ENCODE data around the gene SELENON. TPM values are rescaled to one million over a fixed set of nuclear protein-coding genes. Genes with fewer than 3 reads are reported as not detected.

The SELENON gene
- total RNA-seq, 3 donors from 2014 or later = 16.6 to 39.0 (median 22.1) TPM

GRCh38 chr1:25806418-25806817, 6.4 kb downstream of the SELENON start:
- Histone ChIP-seq H3K4me1 (peaks cover 6 to 16% of the 10 kb centered on the region in 2 donors), H3K27ac (peak overlapping the region; percentile 78 to 91), H3K4me3 (no peak overlapping the region), H3K27me3 (no peaks in the 10 kb centered on the region), H3K36me3 (no peaks in the 10 kb centered on the region), H3K9me3 (no peaks in the 10 kb centered on the region)
- DNase-seq (ENCODE audit: low spot score in 2 of 2) = no peak
- intact Hi-C loops (cut with DNase I; ENCODE audit: low total_unique reads) = loop anchor here (10.0 kb wide), 1 partner anchor 192 kb away; the partner anchor contains the start of gene MAN1C1
- no peak for TF ChIP-seq CTCF (IDR thresholded peaks at IDR 0.05)
- TF ChIP-seq POLR2AphosphoS5 (IDR thresholded peaks at IDR 0.05) = no peak
- TF ChIP-seq POLR2A (IDR thresholded peaks at IDR 0.05) = no peak

- Histone ChIP-seq H3K27me3 (no peaks in the 10 kb centered on the region), H3K4me1 (peaks cover 4 to 16% of the 10 kb centered on the region in 2 donors), H3K9me3 (no peaks in the 10 kb centered on the region), H3K4me3 (peak overlapping the region in 1 of 3 donors; percentile 15), H3K36me3 (no peaks in the 10 kb centered on the region), H3K27ac (peak overlapping the region; percentile 25 to 68)
- no peak for DNase-seq (ENCODE audit: low spot score in 2 of 2)
- intact Hi-C loops (cut with DNase I; ENCODE audit: low total_unique reads) = loop anchor here (10.0 kb wide), 1 partner anchor 193 kb away; the partner anchor contains the start of gene MAN1C1
- TF ChIP-seq CTCF (IDR thresholded peaks at IDR 0.05) = no peak
- no peak for TF ChIP-seq POLR2AphosphoS5 (IDR thresholded peaks at IDR 0.05)
- TF ChIP-seq POLR2A (IDR thresholded peaks at IDR 0.05) = no peak
Observed at GRCh38 chr1:25807480-25808390, 7.7 kb downstream of the SELENON start.

- H3K27ac ChIP-seq = peak overlapping the region; percentile 68 to 76
- H3K27me3 ChIP-seq = no peaks in the 10 kb centered on the region
- H3K4me1 ChIP-seq = peaks cover 4 to 16% of the 10 kb centered on the region in 2 donors
- no peak for DNase-seq (ENCODE audit: low spot score in 2 of 2)
- TF ChIP-seq POLR2AphosphoS5 (IDR thresholded peaks at IDR 0.05) = no peak
- TF ChIP-seq POLR2A (IDR thresholded peaks at IDR 0.05) = no peak
- H3K9me3 ChIP-seq = no peaks in the 10 kb centered on the region
- intact Hi-C loops (cut with DNase I; ENCODE audit: low total_unique reads) = loop anchor here (10.0 kb wide), 1 partner anchor 194 kb away; the partner anchor contains the start of gene MAN1C1
- no peaks in the 10 kb centered on the region for H3K36me3 ChIP-seq
- no peak overlapping the region for H3K4me3 ChIP-seq
Observed at GRCh38 chr1:25808481-25809244, 8.7 kb downstream of the SELENON start.

- Histone ChIP-seq H3K9me3 (no peaks in the 10 kb centered on the region), H3K4me3 (no peak overlapping the region), H3K27me3 (no peaks in the 10 kb centered on the region), H3K36me3 (no peaks in the 10 kb centered on the region), H3K27ac (peak overlapping the region; percentile 68 to 76), H3K4me1 (peaks cover 4 to 16% of the 10 kb centered on the region in 2 donors)
- DNase-seq (ENCODE audit: low spot score in 2 of 2) = peak in 1 of 2 donors; percentile 76
- intact Hi-C loops (cut with DNase I; ENCODE audit: low total_unique reads) = loop anchor here (10.0 kb wide), 1 partner anchor 195 kb away; the partner anchor contains the start of gene MAN1C1
- TF ChIP-seq CTCF (IDR thresholded peaks at IDR 0.05) (no peak), POLR2A (IDR thresholded peaks at IDR 0.05) (no peak), POLR2AphosphoS5 (IDR thresholded peaks at IDR 0.05) (peak in 2 of 3 donors; percentile 31 to 62)
Observed at GRCh38 chr1:25809283-25809926, 9.4 kb downstream of the SELENON start.

- H3K9me3 ChIP-seq = no peaks in the 10 kb centered on the region
- TF ChIP-seq POLR2A (IDR thresholded peaks at IDR 0.05) = no peak
- no peak for TF ChIP-seq CTCF (IDR thresholded peaks at IDR 0.05)
- TF ChIP-seq POLR2AphosphoS5 (IDR thresholded peaks at IDR 0.05) = no peak
- intact Hi-C loops (cut with DNase I; ENCODE audit: low total_unique reads) = loop anchor here (10.0 kb wide), 1 partner anchor 195 kb away; the partner anchor contains the start of gene MAN1C1
- H3K4me1 ChIP-seq = peaks cover 4 to 16% of the 10 kb centered on the region in 2 donors
- H3K27ac ChIP-seq = peak overlapping the region; percentile 68 to 76
- no peak overlapping the region for H3K4me3 ChIP-seq
- H3K27me3 ChIP-seq = no peaks in the 10 kb centered on the region
- DNase-seq (ENCODE audit: low spot score in 2 of 2) = no peak
- no peaks in the 10 kb centered on the region for H3K36me3 ChIP-seq
Observed at GRCh38 chr1:25809929-25810328, 9.9 kb downstream of the SELENON start.

Measured in breast epithelium (tissue), 4 donors.